Neural progenitor cell (in vitro differentiated cells): ENCODE data around the gene ZC3H12C. TPM values are rescaled to one million over a fixed set of nuclear protein-coding genes. Genes with fewer than 3 reads are reported as not detected.

ENCODE experiments used
- DNase-seq: peaks from one replicate; pipeline ENCODE4 v3.0.0-alpha.2; 2016; ENCODE audit warnings: low spot score
- H2AFZ ChIP-seq: fragments of 200-600 bp; sonication (generic); replicated peaks from 2 replicates; pipeline ENCODE4 v1.6.1; 2016; ENCODE audit warnings: antibody characterized with exemption
- H3F3A ChIP-seq: fragments of 200-600 bp; sonication (generic); 2 replicates; pipeline ENCODE4 v1.6.1; 2016; ENCODE audit warnings: antibody characterized with exemption, low read depth
- H3K27ac ChIP-seq: fragments of 200-600 bp; sonication (generic); 2 replicates; pipeline ENCODE4 v1.5.1; 2016; ENCODE audit warnings: mild to moderate bottlenecking
- H3K27me3 ChIP-seq: fragments of 200-600 bp; sonication (generic); 2 replicates; pipeline ENCODE4 v1.6.1; 2016; ENCODE audit warnings: mild to moderate bottlenecking, moderate library complexity
- H3K36me3 ChIP-seq: fragments of 200-600 bp; sonication (generic); 2 replicates; pipeline ENCODE4 v1.5.1; 2016
- H3K4me1 ChIP-seq: fragments of 200-600 bp; sonication (generic); 2 replicates; pipeline ENCODE4 v1.6.1; 2016; ENCODE audit warnings: mixed run types
- H3K4me2 ChIP-seq: fragments of 200-600 bp; sonication (generic); 2 replicates; pipeline ENCODE4 v1.6.1; 2016
- H3K4me3 ChIP-seq: fragments of 200-600 bp; sonication (generic); 2 replicates; pipeline ENCODE4 v1.5.1; 2016
- H3K79me2 ChIP-seq: fragments of 200-600 bp; sonication (generic); 2 replicates; pipeline ENCODE4 v1.6.1; 2016; ENCODE audit warnings: low read depth
- H3K9ac ChIP-seq: fragments of 200-600 bp; sonication (generic); 2 replicates; pipeline ENCODE4 v1.6.1; 2016
- H3K9me3 ChIP-seq: fragments of 200-600 bp; sonication (generic); 2 replicates; pipeline ENCODE4 v1.5.1; 2016; ENCODE audit warnings: low read depth
- H4K20me1 ChIP-seq: fragments of 200-600 bp; sonication (generic); 2 replicates; pipeline ENCODE4 v1.6.1; 2016; ENCODE audit warnings: low read depth
- H3K27ac Mint-ChIP-seq: 3 replicates; pipeline ENCODE4 v1.8.0; 2021; ENCODE audit warnings: mixed read lengths
- H3K27me3 Mint-ChIP-seq: 2 replicates; pipeline ENCODE4 v1.8.0; 2022; ENCODE audit warnings: low read depth, mild to moderate bottlenecking, inconsistent platforms, moderate library complexity, mixed read lengths; ENCODE audit not compliant: insufficient read depth
- H3K36me3 Mint-ChIP-seq: 3 replicates; pipeline ENCODE4 v1.8.0; 2021; ENCODE audit warnings: mixed read lengths
- H3K4me1 Mint-ChIP-seq: 3 replicates; pipeline ENCODE4 v1.8.0; 2021; ENCODE audit warnings: mixed read lengths
- H3K4me3 Mint-ChIP-seq: 3 replicates; pipeline ENCODE4 v1.8.0; 2021; ENCODE audit warnings: mild to moderate bottlenecking, moderate library complexity, mixed read lengths
- H3K9me3 Mint-ChIP-seq: 3 replicates; pipeline ENCODE4 v1.8.0; 2020; ENCODE audit warnings: mixed read lengths
- EZH2 ChIP-seq: fragments of 200-600 bp; sonication (generic); IDR thresholded peaks from 2 replicates; pipeline ENCODE4 v1.6.1; 2017; ENCODE audit warnings: antibody characterized with exemption, mild to moderate bottlenecking, moderate library complexity
- EZH2phosphoT487 ChIP-seq: fragments of 200-600 bp; sonication (generic); IDR thresholded peaks from 2 replicates; pipeline ENCODE4 v1.6.1; 2017; ENCODE audit warnings: antibody characterized with exemption
- total RNA-seq: library from RNA; depleted of rRNA; stranded (reverse); fragments of >200 nt; gene quantifications from 2 replicates; pipeline ENCODE4 v1.2.3, GENCODE V29; 2015; ENCODE audit warnings: low replicate concordance
- TF ChIP-seq, protein P1 (sequence below): fragments of 200-600 bp; sonication (generic); IDR thresholded peaks from 2 replicates; pipeline ENCODE4 v1.5.1; 2017; ENCODE audit warnings: antibody characterized with exemption, mild to moderate bottlenecking

The ZC3H12C gene
- total RNA-seq, 1 donor from 2014 or later: 31.8 TPM

DNA sequence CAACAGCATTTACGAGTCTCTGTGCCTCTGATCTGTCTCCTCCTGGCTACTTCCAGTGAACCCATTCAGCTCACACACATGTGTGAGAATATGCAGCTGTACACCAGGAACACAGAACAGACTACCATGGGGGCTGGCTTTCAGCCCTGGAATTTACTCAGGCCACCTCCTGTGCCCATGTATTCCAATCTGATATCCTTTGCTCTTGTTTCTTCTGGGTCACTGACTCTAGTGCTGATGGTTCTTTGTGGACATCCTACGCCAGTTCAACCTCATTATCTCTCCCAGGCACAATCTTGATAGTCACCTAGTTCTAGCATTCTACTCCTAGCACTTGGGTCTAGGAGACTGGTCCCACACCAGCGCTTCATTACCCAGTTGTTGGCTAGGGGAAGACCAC, 23.0 kb upstream of the ZC3H12C start:
- H2AFZ ChIP-seq: no peak overlapping the region
- TF ChIP-seq EZH2phosphoT487: no peak
- TF ChIP-seq, protein P1, sequence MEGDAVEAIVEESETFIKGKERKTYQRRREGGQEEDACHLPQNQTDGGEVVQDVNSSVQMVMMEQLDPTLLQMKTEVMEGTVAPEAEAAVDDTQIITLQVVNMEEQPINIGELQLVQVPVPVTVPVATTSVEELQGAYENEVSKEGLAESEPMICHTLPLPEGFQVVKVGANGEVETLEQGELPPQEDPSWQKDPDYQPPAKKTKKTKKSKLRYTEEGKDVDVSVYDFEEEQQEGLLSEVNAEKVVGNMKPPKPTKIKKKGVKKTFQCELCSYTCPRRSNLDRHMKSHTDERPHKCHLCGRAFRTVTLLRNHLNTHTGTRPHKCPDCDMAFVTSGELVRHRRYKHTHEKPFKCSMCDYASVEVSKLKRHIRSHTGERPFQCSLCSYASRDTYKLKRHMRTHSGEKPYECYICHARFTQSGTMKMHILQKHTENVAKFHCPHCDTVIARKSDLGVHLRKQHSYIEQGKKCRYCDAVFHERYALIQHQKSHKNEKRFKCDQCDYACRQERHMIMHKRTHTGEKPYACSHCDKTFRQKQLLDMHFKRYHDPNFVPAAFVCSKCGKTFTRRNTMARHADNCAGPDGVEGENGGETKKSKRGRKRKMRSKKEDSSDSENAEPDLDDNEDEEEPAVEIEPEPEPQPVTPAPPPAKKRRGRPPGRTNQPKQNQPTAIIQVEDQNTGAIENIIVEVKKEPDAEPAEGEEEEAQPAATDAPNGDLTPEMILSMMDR: no peak
- TF ChIP-seq EZH2: no peak
- H3K36me3 Mint-ChIP-seq: no peaks in the 10 kb centered on the region
- H3K9me3 Mint-ChIP-seq: no peaks in the 10 kb centered on the region
- no peak for DNase-seq
- no peaks in the 10 kb centered on the region for H3K27me3 Mint-ChIP-seq
- no peaks in the 10 kb centered on the region for H3K79me2 ChIP-seq
- H3K4me1 Mint-ChIP-seq: peaks cover 11% of the 10 kb centered on the region
- no peaks in the 10 kb centered on the region for H4K20me1 ChIP-seq
- no peaks in the 10 kb centered on the region for H3F3A ChIP-seq
- no peak overlapping the region for H3K9ac ChIP-seq
- no peak overlapping the region for H3K27ac Mint-ChIP-seq
- no peak overlapping the region for H3K4me2 ChIP-seq
- no peaks in the 10 kb centered on the region for H3K4me1 ChIP-seq
- H3K27me3 ChIP-seq: no peaks in the 10 kb centered on the region
- H3K36me3 ChIP-seq: no peaks in the 10 kb centered on the region
- H3K4me3 Mint-ChIP-seq: no peak overlapping the region
- H3K9me3 ChIP-seq: no peaks in the 10 kb centered on the region
- no peak overlapping the region for H3K4me3 ChIP-seq
- no peak overlapping the region for H3K27ac ChIP-seq

DNA sequence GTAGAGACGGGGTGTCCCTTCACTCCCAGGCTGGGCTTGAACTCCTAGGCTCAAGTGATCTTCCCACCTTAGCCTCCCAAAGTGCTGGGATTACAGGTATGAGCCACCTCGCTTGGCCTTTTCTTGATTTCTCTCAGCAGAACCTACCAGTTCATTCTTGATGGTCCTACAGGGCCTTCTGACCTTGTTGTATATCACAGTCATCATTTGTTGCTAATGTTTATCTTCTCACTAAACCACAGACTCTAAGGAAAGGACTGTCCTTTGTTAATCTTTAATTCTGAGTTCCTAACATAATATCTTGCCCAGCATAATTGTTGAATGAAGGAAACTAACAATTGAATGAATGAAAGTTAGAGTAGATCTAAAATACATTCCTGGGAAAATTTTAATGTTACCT, 22.0 kb upstream of the ZC3H12C start:
- Histone ChIP-seq H3K36me3 (no peaks in the 10 kb centered on the region), H3K9ac (no peak overlapping the region), H3K4me2 (no peak overlapping the region), H3K9me3 (no peaks in the 10 kb centered on the region), H3K27me3 (no peaks in the 10 kb centered on the region), H3K4me3 (no peak overlapping the region), H3K4me1 (peaks cover 2% of the 10 kb centered on the region), H2AFZ (no peak overlapping the region), H4K20me1 (no peaks in the 10 kb centered on the region), H3F3A (no peaks in the 10 kb centered on the region), H3K79me2 (no peaks in the 10 kb centered on the region), H3K27ac (no peak overlapping the region)
- Mint-ChIP-seq H3K4me1 (peaks cover 9% of the 10 kb centered on the region), H3K36me3 (no peaks in the 10 kb centered on the region), H3K27ac (no peak overlapping the region), H3K4me3 (no peak overlapping the region), H3K27me3 (no peaks in the 10 kb centered on the region), H3K9me3 (no peaks in the 10 kb centered on the region)
- no peak for DNase-seq
- TF ChIP-seq EZH2phosphoT487 (no peak), EZH2 (no peak)
- TF ChIP-seq, protein P1: no peak

DNA sequence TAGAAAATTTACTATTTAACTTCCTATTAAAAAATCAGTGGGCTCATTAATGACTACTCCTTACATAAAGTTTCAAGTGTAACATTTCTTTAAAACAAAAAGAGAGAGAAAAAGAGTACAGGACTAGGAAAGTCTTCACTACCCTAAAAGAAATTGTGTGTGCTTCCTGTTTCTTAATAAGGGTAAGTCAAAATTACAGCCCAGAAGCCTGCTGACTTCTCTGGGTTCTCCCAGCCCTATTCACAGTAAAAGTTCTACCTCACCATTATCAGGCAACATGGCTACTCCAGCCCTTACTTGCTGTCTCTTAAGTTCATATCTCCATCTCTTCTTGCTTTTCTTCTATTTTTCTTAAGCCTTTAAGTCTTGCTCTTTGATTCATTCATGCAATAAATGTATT, 20.3 kb upstream of the ZC3H12C start:
- no peaks in the 10 kb centered on the region for H3F3A ChIP-seq
- H3K4me3 ChIP-seq: no peak overlapping the region
- no peak overlapping the region for H3K4me3 Mint-ChIP-seq
- H3K9me3 ChIP-seq: no peaks in the 10 kb centered on the region
- TF ChIP-seq, protein P1: no peak
- TF ChIP-seq EZH2 (no peak), EZH2phosphoT487 (no peak)
- peaks cover 18% of the 10 kb centered on the region for H3K4me1 Mint-ChIP-seq
- H4K20me1 ChIP-seq: no peaks in the 10 kb centered on the region
- H3K9ac ChIP-seq: no peak overlapping the region
- H3K36me3 ChIP-seq: no peaks in the 10 kb centered on the region
- peaks cover 3% of the 10 kb centered on the region for H3K4me1 ChIP-seq
- H3K79me2 ChIP-seq: no peaks in the 10 kb centered on the region
- no peak overlapping the region for H2AFZ ChIP-seq
- H3K27me3 ChIP-seq: no peaks in the 10 kb centered on the region
- no peak overlapping the region for H3K27ac ChIP-seq
- no peak overlapping the region for H3K27ac Mint-ChIP-seq
- H3K27me3 Mint-ChIP-seq: no peaks in the 10 kb centered on the region
- H3K9me3 Mint-ChIP-seq: no peaks in the 10 kb centered on the region
- no peak overlapping the region for H3K4me2 ChIP-seq
- H3K36me3 Mint-ChIP-seq: no peaks in the 10 kb centered on the region
- no peak for DNase-seq

DNA sequence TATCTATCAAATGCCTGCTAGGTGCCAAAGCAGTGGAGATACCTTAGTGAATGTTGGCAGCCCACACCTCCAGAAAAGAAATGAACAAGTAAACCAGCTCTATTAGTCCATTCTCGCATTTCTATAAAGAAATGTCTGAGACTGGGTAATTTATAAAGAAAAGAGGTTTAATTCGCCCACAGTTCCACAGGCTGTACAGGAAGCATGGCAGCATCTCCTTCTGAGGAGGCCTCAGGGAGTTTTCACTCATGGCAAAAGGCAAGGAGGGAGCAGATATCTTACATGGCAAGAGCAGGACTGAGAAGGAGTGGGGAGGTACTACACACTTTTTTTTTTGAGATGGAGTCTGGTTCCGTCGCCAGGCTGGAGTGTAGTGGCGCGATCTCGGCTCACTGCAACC, 18.7 kb upstream of the ZC3H12C start:
- H3K4me1 Mint-ChIP-seq: peaks cover 18% of the 10 kb centered on the region
- no peak overlapping the region for H3K4me3 Mint-ChIP-seq
- H3K27me3 Mint-ChIP-seq: no peaks in the 10 kb centered on the region
- H3K27ac Mint-ChIP-seq: no peak overlapping the region
- Histone ChIP-seq H3K9me3 (no peaks in the 10 kb centered on the region), H3K79me2 (no peaks in the 10 kb centered on the region), H3K9ac (no peak overlapping the region), H2AFZ (no peak overlapping the region), H3K36me3 (no peaks in the 10 kb centered on the region), H3K4me1 (peaks cover 3% of the 10 kb centered on the region), H3K27ac (no peak overlapping the region), H3F3A (no peaks in the 10 kb centered on the region), H4K20me1 (no peaks in the 10 kb centered on the region), H3K27me3 (no peaks in the 10 kb centered on the region), H3K4me2 (no peak overlapping the region), H3K4me3 (no peak overlapping the region)
- no peaks in the 10 kb centered on the region for H3K36me3 Mint-ChIP-seq
- DNase-seq: no peak
- TF ChIP-seq, protein P1: no peak
- TF ChIP-seq EZH2: no peak
- no peak for TF ChIP-seq EZH2phosphoT487
- no peaks in the 10 kb centered on the region for H3K9me3 Mint-ChIP-seq
